Limb (tissue), 2 donors: Measurements from ENCODE around the gene SH3RF3.

Experiments
- DNase-seq, 2 donors: peaks; one replicate each; pipeline ENCODE4 v3.0.0-alpha.2; 2016; ENCODE audit errors: extremely low spot score in 2 of 2

SH3RF3 gene

DNA sequence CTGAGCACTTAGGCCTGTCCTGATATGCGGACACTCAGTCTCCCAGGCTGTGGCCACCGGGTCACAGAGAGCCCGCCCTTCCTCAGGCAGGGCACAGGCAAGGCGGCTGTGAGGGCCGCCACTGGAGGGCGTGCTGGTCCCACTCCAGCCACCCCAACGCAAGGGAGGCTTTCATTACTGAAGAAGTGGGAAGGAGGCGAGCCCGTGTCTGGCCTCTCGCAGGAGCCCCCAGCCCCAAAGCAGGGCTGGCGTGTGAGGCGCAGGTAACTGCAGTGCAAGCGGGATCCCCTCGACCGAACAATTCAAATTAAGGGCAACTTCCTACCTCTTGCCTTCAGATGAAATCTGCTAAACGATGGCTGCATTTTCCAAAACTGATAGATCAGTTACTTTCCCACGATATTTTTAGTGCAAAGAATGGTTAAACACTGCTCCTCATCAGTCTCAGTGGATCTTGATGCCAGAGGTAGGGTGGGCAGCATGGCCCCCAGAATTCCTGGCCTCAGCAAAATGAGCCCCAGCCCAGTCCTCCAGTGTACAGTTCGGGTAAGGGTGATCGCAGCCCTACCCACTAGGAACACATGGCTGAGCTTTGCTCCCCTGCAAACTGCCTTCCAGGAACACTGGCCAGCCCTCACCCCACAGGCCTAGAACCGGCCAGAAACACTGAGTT lies 387.6 kb downstream of the SH3RF3 start:
- no peak for DNase-seq

DNA sequence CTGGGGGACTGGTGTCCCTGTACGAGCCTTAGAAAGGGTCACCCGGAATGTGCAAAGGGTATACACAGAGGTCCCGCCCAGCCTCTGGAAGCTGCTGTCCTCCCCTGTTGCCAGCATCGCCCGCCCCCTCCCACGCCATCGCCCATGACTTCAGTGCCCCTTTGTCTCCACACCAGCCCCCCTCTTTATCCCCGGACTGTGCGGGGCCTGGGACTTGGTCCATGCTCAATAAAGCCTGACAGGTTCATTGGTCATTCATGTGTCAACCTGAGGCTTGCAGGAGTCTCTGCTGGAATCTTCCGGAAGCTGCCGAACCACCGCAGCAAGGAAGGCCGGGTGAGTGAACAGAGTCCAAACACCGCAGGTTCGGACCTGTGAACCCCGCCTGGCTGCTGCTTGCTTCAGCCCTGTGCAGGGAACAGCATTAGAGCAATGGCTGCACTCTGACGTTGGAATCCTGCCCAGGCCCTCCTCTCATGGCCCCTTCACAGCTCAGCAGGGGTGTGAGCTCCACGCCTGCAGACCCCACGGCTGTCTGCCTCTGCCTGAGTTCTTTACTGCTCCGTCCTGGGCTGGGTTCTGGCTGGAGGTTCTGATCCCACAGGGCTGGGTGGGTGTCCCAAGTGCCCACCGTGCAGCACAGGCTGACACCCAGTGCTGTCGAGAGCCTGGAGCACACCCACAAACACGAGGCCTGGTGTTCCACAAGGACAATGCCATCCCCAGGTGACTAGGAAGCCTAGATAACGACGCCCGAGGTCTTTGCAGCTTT lies 388.3 kb downstream of the SH3RF3 start:
- DNase-seq = no peak

DNA sequence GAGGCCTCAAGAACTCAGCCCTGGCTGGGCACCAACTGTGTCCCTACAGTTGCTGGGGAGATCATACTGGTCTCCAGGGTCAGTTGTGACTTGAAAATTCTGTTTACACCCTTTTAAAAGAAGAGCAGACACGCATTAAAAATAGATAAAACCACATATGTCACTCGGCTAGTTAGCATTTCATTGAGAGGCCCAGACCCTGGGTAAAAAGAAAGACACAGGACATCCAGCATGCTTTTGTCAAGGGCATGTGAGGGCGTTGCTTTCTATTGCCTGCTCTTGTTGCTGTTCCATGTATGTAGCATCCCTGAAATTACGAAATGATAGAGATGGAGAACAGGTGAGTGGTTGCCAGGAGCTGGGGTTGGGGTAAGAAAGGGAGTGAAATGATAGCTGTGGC lies 390.5 kb downstream of the SH3RF3 start:
- no peak for DNase-seq

DNA sequence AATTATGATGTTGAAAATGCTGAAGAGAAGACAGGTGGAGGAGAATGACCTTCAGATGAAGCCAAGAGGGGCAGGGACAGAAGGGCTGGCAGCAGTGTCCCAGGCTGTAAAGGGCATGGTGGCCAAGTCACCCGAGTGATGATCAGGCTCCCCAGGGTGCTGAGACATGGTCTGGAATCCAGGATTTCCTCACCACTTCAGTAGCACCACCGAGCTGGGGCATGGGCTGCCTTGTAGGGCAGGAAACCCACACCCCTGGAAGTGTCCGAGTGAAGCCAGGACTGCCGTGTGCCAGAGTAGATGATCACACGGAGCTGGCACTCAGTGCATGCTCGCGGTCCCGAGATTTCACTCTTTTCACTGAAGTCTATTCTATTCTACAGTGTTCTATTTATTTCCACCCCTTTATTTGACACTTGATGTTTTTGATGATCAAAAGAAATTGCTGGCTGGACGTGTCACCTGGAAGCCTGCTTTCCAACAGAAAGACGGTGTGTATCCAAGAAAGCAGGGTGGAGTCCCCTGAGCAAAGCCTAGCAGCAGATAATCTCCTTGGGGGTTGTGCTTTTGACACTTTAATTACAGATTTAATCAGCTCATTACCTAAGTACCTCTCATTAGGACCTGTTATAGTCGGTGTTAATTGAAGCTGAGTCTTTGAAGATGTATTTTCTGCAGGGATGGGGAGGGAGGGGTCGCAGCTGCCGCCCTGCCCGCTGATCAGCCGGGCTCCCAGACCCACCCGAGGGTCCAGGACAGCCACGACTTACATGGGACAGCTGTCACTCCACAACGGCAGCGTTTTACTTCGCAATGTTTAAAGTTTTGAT lies 392.4 kb downstream of the SH3RF3 start:
- DNase-seq = no peak

DNA sequence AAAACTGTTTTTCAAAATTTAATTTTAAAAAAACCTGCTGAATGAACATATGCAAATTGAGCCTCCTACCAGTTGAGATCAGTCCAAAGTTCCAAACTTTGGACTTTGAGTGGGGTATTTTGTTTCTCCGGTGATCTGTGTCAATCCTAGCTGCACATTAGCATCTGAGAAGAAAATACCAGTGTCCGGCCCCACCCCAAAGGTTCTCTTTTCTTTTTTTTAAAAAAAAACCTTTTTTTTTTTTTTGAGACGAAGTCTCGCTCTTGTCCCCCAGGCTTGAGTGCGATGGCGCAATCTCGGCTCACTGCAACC lies 393.0 kb downstream of the SH3RF3 start:
- DNase-seq = no peak

DNA sequence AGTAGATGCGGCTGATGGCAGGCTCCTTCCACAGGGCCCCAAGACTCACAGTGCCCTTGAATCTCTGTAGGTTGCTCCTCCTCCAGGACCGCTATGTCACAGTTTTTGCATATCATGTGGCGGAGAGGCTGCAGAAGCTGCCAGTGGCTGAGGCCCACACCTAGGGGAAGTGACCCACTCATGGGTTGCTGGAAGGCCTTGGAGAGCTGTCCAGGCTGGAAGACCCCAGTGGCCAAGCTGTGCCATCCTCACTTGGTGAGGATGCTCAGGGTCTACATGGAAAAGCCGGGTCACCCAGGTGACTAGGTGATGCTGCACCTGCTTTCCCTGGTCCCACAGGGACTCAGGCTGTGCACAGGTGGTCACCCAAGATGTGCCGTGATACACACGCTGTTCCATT lies 394.1 kb downstream of the SH3RF3 start:
- DNase-seq = peak in 1 of 2 donors; percentile 8

DNA sequence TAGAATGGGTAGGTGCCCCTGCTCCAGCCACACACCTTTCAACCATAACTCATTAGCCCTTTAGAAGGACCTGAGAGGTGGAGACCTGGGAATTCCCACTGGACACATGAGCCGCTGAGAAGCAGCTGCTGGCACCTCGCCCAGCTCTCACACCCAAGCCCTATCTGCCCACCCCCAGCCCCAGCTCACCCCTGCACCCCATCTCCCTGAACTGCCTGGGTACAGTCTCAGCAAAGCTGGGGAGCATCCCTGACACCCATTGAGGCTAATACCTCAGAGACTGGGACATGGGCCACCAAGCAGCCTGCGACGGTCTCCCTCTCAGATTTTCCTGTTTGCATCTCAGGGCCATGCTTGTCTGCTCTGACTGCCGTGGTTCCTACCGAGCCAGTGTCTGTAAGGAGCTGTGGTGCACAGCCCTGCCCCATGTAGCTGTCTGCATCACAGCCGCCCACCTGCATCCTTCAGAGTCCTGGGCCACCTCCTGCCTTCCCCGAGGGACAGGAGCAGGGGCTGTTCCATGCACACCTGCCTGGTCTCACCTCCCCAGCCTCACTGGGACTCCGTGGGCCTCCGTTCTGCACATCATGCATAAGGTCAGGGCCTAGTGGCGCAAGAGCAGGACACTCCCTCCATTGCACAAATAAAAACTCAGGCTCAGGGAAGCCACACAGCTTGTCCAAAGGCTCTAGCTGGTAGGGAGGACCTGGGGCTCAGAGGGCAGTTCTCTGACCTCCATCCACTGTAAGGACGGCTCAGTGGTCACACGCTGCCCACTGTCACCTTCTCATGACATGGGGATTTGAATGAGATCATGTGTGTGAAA lies 394.7 kb downstream of the SH3RF3 start:
- peak in 1 of 2 donors; percentile 18 for DNase-seq

DNA sequence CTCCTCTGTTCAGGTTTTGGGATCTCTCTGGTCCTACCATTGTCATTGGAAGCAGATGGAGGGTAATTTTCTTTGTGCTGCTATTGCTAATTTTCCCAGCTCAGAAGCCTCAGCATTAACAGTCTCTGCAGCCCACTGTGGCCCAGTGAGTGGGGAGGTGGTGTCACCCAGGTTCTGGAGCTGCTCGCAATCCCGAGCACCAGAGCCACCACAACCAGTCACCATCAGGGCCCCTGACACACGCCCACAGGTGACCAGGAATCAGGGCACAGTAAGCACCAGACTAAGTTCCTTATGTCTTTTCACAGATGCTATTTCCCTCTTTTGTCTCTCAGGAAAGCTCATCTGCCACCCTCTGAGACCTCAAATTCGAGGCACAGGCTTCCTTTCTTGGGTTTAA lies 396.8 kb downstream of the SH3RF3 start:
- DNase-seq = no peak

DNA sequence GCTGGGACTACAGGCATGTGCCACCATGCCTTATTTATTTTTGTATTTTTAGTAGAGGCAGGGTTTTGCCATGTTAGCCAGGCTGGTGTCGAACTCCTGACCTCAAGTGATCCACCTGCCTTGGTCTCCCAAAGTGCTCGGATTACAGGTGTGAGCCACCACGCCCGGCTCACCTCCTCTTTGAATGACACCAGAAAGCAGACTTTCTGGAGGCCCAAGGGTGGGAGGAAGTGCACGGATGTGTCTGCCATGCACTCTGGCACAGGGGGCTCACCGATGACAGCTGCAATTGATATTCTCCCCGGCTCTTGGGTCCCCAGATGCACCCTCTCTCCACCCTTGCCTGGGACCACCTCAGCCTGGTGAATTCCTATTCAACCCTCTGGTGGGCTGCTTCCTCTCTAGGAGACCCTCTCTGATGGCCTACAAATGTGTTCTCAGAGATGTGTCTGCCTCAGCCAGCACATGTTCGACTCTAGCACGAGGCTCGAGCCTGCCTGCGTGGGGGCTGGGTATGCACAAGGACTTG lies 397.5 kb downstream of the SH3RF3 start:
- DNase-seq = no peak

DNA sequence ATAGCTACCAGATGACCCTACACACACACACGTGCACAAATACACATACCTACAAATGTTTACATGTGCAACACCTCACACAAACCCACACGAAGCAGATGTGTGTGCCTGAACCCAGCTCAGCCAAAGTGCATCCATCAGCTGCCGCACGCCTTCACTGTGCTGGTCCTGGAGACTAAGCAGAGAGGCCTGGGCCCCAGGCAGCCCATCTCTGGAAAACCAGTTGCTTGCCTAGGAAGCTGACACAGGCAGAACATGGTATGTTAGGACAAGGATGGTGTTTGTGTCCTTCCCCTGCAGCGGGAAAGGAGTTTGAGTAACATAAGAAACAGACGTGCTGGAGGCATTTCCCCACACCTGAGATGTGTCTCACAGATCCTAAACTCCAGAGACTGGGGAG lies 398.1 kb downstream of the SH3RF3 start:
- DNase-seq = no peak

DNA sequence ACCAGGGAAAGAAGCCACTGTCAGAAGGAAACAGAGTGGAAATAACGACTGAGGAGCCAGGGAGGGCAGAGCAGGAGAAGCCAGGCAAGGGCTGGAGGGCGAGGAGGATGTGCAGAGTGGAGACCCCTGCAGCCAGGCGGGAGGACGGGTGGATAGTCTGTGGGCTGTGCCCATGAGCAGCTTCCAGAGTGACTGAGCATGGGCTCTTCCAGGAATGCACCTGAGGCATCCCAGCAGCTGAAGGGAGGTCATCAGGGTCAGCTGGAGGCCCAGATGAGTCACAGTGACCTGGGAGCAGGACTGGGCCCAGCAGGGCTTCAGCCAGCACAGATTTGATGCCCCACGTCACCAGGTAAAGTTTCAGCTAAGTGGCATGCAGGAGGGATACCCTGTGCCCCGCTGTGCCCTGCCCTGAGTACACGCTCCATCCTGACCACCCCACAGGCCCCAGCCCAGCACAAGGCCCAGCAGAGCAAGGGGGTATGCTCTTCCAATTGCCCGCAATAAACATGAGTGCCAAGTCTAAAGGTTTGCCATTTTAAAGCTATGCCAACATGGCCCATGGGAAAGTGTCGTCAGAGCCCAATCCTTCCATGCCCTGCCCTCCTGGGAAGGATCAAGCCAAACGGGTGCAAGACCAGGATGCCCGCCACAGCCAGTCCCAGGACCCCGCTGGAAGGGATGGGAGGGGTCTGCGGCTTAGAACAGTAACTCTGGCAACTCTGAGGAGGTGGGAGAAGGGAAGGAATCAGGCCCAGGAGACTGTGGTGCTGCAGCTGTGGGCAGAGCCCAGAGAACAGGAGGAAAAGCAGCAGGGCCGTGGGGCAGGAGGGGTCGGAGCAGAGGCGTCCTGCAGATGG lies 399.1 kb downstream of the SH3RF3 start:
- no peak for DNase-seq

DNA sequence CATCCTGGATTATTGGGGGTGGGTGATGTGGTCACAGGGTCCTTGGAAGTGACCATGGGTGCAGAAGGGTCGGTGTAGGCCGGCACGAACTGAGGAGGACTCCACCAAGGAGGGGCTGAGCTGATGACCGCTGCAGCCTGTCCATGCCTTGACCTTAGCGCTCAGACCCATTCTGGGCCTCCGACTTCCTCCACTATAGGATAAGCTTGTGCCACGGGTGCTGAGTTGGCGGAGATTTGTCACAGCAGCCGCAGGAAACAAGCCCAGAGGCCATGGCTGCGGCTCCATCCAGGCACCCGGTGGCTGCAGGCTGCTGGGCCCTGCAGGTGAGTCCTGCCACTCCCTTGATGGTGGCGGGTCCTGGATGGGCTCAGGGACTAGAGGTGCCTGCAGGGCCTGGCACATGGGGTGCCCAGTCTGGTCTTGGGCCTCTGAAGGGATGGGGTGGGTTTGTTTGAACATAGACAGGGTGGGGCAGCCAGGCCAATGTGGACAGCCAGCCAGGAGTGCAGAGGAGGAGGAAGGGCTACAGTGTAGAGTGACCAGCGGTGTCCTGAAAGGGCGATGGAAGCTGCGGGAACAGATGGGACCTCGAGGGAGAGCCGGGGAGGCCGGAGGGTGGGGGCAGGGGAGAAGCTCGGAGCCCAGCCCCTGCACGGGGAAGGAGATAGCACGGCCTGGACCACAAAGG lies 400.0 kb downstream of the SH3RF3 start:
- no peak for DNase-seq

DNA sequence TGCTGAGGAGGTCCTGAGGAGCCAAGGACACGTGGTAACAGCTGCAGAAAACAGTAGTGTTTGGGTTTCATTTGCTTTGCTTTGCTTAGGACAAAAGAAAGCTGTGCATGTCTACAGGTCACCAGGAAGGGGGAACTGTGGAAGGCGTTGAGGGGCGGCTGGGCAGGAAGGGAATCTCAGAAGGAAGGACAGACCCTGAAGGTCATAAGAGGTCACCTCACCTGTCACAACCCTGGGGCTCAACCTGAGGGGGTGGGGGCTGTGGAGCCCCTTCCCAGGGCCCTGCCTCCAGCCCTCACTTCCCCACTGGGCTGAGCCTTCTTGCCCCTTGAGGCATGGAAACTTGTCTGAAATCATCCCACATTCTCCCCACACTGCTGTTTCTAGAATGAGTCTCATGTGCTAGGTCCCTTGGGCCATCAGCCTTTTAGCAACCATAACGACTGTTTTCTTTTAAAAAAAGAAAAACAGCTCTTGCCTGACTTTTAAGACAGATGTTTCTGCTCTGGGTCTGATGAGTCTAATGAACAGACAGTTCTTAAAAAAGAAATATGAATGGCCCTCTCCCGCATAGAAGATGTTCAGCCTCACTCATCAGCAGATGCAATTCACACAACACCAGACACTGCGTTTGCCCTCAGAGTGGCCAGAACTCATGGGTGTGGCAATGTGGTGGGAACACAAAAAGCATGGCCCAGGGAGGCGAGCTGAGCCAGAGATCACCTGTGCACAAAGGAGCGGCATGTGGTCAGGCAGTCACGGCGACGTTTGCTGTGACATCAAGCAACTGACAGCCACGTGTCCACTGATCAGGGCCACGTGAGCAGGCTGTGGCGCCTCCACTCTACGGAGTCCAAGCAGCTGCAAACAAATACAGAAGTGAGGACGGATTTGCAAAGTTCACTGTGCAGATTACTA lies 400.8 kb downstream of the SH3RF3 start:
- no peak for DNase-seq

DNA sequence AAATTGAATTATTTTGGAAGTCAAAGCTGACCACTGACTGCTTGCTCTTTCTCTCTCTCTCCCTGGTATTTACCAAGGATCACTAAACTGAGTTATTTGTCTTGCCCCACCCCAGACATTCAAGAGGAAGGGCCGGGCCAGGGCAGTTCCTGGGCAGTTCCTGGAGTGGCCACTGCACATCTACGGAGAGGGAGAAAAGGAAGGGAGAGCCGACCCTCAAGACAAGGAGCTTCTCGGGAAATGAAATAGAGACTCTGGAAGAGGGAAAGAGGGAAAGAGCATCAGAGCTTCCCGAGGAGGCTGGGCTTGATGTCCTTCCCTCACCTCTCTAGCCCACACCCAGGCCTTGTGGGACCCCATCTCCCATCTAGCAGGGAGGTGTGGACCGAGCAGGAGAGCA lies 401.7 kb downstream of the SH3RF3 start:
- no peak for DNase-seq

DNA sequence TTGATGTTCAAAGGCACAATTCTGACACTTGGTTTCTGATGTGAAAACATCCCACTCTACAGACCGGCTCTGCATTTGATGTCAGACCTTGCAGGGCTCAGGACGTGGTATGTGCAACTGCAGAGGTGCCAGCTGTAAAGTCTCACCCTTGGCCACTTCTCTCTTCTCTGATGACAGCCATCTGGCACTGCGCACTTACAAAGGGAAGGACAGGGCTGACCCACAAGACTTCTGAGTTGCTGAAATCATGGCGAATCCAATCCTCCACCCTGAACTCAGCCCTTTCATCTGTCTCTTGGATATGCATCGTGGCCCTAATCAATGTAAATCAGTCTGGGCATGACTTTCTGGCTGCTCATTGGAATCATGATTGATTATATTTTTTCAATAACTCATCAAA lies 402.2 kb downstream of the SH3RF3 start:
- no peak for DNase-seq

DNA sequence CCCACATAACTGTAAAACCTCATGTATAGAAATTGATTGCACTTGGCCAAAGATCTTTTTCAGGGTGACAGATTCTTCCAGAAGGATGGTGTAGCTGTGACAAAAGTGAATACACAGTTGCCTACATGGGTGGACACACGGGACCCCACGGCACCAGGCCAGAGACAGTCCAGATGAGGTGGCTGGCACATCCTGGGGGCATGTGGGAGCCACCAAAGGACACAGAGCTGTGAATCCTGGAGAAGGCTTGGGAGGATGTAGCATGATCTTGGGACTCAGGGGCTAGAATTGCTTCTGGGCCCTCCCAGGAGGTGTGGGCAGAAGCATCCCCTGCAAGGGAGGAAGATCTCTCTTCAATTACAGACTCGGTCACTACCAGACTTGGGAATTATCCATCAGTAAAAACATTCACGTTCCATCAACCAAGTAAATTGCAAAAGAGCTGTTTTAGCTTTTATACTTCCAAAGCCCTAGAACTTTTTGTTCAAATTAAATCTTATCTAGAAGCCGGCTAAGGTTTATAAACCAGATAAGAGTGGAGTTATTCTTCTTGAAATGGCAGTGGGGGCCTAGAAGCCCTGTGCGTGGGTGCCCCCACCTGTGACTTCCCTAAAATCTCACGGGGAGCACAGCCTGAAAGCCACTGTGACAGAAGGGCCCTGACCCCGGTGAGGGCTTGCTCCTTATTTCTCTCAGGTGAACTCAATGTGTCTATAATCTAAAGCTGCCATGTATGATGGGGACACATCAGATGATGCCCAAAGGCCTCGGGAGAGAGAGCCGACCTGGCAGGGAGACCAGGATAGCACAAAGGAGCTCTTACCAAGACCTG lies 403.1 kb downstream of the SH3RF3 start:
- DNase-seq = no peak

DNA sequence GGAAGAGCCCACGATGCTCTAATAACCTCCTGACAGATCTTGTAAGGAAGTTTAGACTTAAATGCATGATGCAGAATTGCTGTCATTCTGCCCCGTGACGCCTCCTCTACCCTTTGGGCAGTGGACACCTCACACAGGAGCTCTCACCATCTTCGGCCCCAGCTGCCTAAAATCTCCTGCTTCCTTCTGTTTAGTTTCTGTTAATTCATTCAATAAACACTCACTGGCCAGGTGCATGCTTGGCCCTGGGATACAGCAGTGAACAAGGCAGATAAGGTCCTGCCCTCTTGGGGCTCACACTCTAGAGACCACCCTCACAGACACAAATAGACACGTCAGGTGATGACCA lies 403.7 kb downstream of the SH3RF3 start:
- DNase-seq = no peak

DNA sequence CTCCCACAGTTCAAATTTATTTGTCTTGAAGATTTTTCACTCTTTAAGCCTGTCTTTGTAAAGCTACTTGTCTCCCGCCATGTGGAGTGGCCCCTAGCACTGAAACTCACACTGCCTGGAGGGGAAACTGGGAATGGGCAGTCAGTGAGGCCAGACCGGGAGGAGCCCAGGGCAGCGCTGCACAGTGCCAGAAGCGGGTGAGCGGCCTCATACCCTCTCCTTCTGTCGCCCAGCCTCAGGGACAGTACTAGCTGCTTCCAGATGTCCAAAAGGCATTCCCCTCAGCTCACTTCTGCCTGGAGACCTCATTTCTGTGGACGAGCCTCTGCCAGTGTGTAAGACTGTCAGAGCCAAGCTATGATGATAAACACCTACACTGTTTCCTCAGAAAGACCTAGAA lies 404.8 kb downstream of the SH3RF3 start:
- DNase-seq = no peak
